ENCODE results near the gene CALHM6. TPM values are rescaled to one million over a fixed set of nuclear protein-coding genes. Genes with fewer than 3 reads are reported as not detected.

Gene CALHM6
- total and polyA plus RNA-seq, 2 of the 13 experiments (the other 11 are each of a cell fraction or from before 2014, with no cell fraction given) = not detected

DNA sequence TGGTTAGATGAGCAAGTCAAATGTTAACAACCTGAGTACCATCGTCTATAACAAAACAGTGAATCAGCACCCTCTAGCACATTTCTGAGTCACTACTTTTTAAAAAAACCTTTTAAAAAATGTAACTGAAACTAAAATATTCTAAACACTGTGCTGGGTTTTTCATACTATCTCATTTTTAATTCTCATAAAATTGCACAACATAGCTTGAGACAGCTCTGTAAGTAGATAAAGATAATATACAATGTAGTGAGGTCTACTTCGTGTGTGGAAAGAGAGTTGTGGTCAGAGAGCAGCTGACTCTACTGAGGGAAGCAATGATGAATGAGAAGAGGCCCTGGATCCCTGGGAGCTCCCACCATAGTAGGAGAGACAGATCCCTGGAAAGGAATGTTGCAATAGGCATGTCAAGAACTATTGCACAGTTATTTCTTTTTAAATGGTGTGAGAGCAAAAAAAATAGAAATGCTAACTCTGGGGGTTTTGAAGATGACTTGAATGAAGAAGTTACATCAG lies 13.6 kb upstream of the CALHM6 start:
- Histone ChIP-seq H3K36me3 (replicated peaks in 1 of 2; ENCODE audit: control insufficient read depth in 1 of 2, insufficient read depth in 2 of 2, low read length in 2 of 2) (no peaks in the 10 kb centered on the region), H3K4me3 (replicated peaks in 1 of 3; ENCODE audit: insufficient read depth in 1 of 3, low read depth in 2 of 3, low read length in 3 of 3) (no peak overlapping the region), H4K20me1 (ENCODE audit: insufficient read depth, low read length) (no peaks in the 10 kb centered on the region), H3K27ac (ENCODE audit: extremely low read length, insufficient read depth, low read length) (no peak overlapping the region), H3K4me1 (ENCODE audit: insufficient read depth, low read length) (no peaks in the 10 kb centered on the region), H3K9ac (ENCODE audit: insufficient read depth, low read depth, low read length) (no peak overlapping the region), H3K4me2 (ENCODE audit: low read depth, low read length) (no peak overlapping the region), H2AFZ (ENCODE audit: low read length) (no peak overlapping the region), H3K79me2 (ENCODE audit: insufficient read depth, low read length) (no peaks in the 10 kb centered on the region), H3K27me3 (ENCODE audit: control insufficient read depth in 1 of 2, insufficient read depth in 2 of 2, low read length in 2 of 2) (no peaks in the 10 kb centered on the region), H3K9me3 (ENCODE audit: low read length) (no peaks in the 10 kb centered on the region)
- BruUV-seq (replicated peaks) = no TSS peak
- intact Hi-C loops (cut with micrococcal nuclease; ENCODE audit: unreplicated experiment) (no loop called here), in situ Hi-C loops (cut with HindIII; ENCODE audit: extremely low pct_ligation_motif_present, low pct_unique_long_range_greater_than_20kb) (no loop called here)
- ATAC-seq = no peak
- FAIRE-seq = no peak
- TF ChIP-seq MZF1 (CRISPR knock-in tag; IDR thresholded peaks at IDR 0.05; ENCODE audit: borderline replicate concordance) (no peak), CEBPB (IDR thresholded peaks at IDR 0.05; ENCODE audit: borderline replicate concordance, low read depth, low read length) (peak; percentile 45; the same call in 1 of the 2 replicates)
- WGBS (ENCODE audit: low lambda C conversion rate) = 2% methylated on average over 2 of the region's 2 CpGs
- POLR2A ChIA-PET = no interaction called here
- CTCF ChIA-PET (ENCODE audit: low intra/inter-chr PET ratio, low total read pairs) = no interaction called here
- DNase-seq (ENCODE audit: low spot score) = no peak

DNA sequence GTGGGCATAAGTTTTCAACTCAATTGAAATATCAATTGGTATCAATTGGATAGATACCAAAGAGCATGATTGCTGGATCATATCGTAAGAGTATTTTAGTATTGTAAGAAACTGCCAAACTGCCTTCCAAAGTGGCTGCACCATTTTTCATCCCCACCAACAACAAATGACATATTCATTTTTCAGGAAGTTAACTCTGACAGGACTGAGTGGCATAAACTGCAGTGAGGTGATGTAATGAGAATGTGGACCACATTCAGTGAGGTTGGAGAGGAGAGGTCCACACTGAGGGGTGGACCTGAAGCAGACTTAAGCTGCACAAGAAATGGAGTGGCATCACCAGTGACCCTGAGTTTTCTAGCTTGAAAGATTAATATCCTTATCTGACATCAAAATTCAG lies 11.6 kb upstream of the CALHM6 start:
- DNase-seq (ENCODE audit: low spot score) (no peak), FAIRE-seq (no peak), ATAC-seq (no peak)
- WGBS (ENCODE audit: low lambda C conversion rate) = 29% methylated on average over 1 of the region's 1 CpG
- Histone ChIP-seq H3K4me3 (replicated peaks in 1 of 3; ENCODE audit: insufficient read depth in 1 of 3, low read depth in 2 of 3, low read length in 3 of 3) (no peak overlapping the region), H3K4me2 (ENCODE audit: low read depth, low read length) (no peak overlapping the region), H2AFZ (ENCODE audit: low read length) (no peak overlapping the region), H3K4me1 (ENCODE audit: insufficient read depth, low read length) (no peaks in the 10 kb centered on the region), H4K20me1 (ENCODE audit: insufficient read depth, low read length) (no peaks in the 10 kb centered on the region), H3K79me2 (ENCODE audit: insufficient read depth, low read length) (no peaks in the 10 kb centered on the region), H3K27ac (ENCODE audit: extremely low read length, insufficient read depth, low read length) (no peak overlapping the region), H3K36me3 (replicated peaks in 1 of 2; ENCODE audit: control insufficient read depth in 1 of 2, insufficient read depth in 2 of 2, low read length in 2 of 2) (no peaks in the 10 kb centered on the region), H3K9me3 (ENCODE audit: low read length) (no peaks in the 10 kb centered on the region), H3K27me3 (ENCODE audit: control insufficient read depth in 1 of 2, insufficient read depth in 2 of 2, low read length in 2 of 2) (no peaks in the 10 kb centered on the region), H3K9ac (ENCODE audit: insufficient read depth, low read depth, low read length) (no peak overlapping the region)
- BruUV-seq (replicated peaks) = no TSS peak
- intact Hi-C loops (cut with micrococcal nuclease; ENCODE audit: unreplicated experiment) = no loop called here
- TF ChIP-seq PHF5A (CRISPR knock-in tag; IDR thresholded peaks at IDR 0.05; ENCODE audit: low read depth, unreplicated experiment) = no peak
- TF ChIP-seq, protein P1, sequence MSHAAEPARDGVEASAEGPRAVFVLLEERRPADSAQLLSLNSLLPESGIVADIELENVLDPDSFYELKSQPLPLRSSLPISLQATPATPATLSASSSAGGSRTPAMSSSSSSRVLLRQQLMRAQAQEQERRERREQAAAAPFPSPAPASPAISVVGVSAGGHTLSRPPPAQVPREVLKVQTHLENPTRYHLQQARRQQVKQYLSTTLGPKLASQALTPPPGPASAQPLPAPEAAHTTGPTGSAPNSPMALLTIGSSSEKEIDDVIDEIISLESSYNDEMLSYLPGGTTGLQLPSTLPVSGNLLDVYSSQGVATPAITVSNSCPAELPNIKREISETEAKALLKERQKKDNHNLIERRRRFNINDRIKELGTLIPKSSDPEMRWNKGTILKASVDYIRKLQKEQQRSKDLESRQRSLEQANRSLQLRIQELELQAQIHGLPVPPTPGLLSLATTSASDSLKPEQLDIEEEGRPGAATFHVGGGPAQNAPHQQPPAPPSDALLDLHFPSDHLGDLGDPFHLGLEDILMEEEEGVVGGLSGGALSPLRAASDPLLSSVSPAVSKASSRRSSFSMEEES (CRISPR knock-in tag; IDR thresholded peaks at IDR 0.05) = no peak
- TF ChIP-seq PCBP1 (IDR thresholded peaks at IDR 0.05; ENCODE audit: borderline replicate concordance, low read depth, low read length) = no peak
- in situ Hi-C loops (cut with HindIII; ENCODE audit: extremely low pct_ligation_motif_present, low pct_unique_long_range_greater_than_20kb) = no loop called here
- ChIA-PET CTCF (ENCODE audit: low intra/inter-chr PET ratio, low total read pairs) (no interaction called here), POLR2A (no interaction called here)

All from HepG2 (cell line).